AML-193 (cell line): ENCODE results near the gene WDR35.

ENCODE experiments used
- DNase-seq, 2 experiments: peaks; one replicate each; lab custom pipeline; 2025; lab: John Stamatoyannopoulos, UW

Gene WDR35

GRCh38 chr2:20011276-20012031, 21.5 kb upstream of the WDR35 start:
- no peak for DNase-seq

GRCh38 chr2:20008703-20009102, 18.8 kb upstream of the WDR35 start:
- DNase-seq = no peak

GRCh38 chr2:20005891-20006470, 16.1 kb upstream of the WDR35 start:
- DNase-seq = no peak

- DNase-seq = no peak
Observed at GRCh38 chr2:20005067-20005627, 15.2 kb upstream of the WDR35 start.

- no peak for DNase-seq
Observed at GRCh38 chr2:20001361-20001863, 11.5 kb upstream of the WDR35 start.

- DNase-seq = no peak
Observed at GRCh38 chr2:19993731-19994130, 3.8 kb upstream of the WDR35 start.

- no peak for DNase-seq
Observed at GRCh38 chr2:19991895-19992294, 2.0 kb upstream of the WDR35 start.

- no peak for DNase-seq
Observed at GRCh38 chr2:19990416-19990728, 467 bp upstream of the WDR35 start.

- DNase-seq = no peak
Observed at GRCh38 chr2:19989342-19989666, 601 bp downstream of the WDR35 start.

- no peak for DNase-seq
Observed at GRCh38 chr2:19988600-19988999, 1.3 kb downstream of the WDR35 start.

- no peak for DNase-seq
Observed at GRCh38 chr2:19987936-19988335, 2.0 kb downstream of the WDR35 start.

- DNase-seq = no peak
Observed at GRCh38 chr2:19982268-19982667, 7.6 kb downstream of the WDR35 start.

- no peak for DNase-seq
Observed at GRCh38 chr2:19979932-19980331, 10.0 kb downstream of the WDR35 start.

GRCh38 chr2:19973466-19973865, 16.4 kb downstream of the WDR35 start:
- DNase-seq = no peak

GRCh38 chr2:19971691-19972090, 18.2 kb downstream of the WDR35 start:
- DNase-seq = no peak

GRCh38 chr2:19963386-19963785, 26.5 kb downstream of the WDR35 start:
- DNase-seq = no peak

- DNase-seq = peak; percentile 69
Observed at GRCh38 chr2:19955544-19956422, 34.1 kb downstream of the WDR35 start.

- no peak for DNase-seq
Observed at GRCh38 chr2:19949071-19949470, 40.8 kb downstream of the WDR35 start.

GRCh38 chr2:19947184-19947940, 42.5 kb downstream of the WDR35 start:
- no peak for DNase-seq

GRCh38 chr2:19944205-19944845, 45.6 kb downstream of the WDR35 start:
- DNase-seq = no peak

GRCh38 chr2:19943189-19943588, 46.7 kb downstream of the WDR35 start:
- no peak for DNase-seq
